Calu3 (cell line): ENCODE measurements around the gene RARG. TPM values are rescaled to one million over a fixed set of nuclear protein-coding genes. Genes with fewer than 3 reads are reported as not detected.

Source experiments
- BruUV-seq: library from RNA; stranded (reverse); fragments of 400-500 nt; replicated peaks from 2 replicates; lab custom pipeline; 2021; lab: Mats Ljungman, UMichigan
- CTCF ChIA-PET: fragments of 300-600 bp; sonication (Branson Sonifier 250); formaldehyde crosslinking; loops from one replicate; lab custom pipeline; 2022; ENCODE audit warnings: antibody characterized with exemption; lab: Charles Lee
- DNase-seq: peaks from one replicate; pipeline ENCODE4 v3.0.0; 2022
- H3K27ac Mint-ChIP-seq: one replicate; pipeline ENCODE4 v1.8.0; 2022; ENCODE audit warnings: mixed read lengths; ENCODE audit not compliant: unreplicated experiment
- H3K27me3 Mint-ChIP-seq: one replicate; pipeline ENCODE4 v1.8.0; 2022; ENCODE audit warnings: mixed read lengths; ENCODE audit not compliant: unreplicated experiment
- H3K36me3 Mint-ChIP-seq: one replicate; pipeline ENCODE4 v1.8.0; 2022; ENCODE audit warnings: mild to moderate bottlenecking, moderate library complexity, mixed read lengths; ENCODE audit not compliant: insufficient read depth, unreplicated experiment
- H3K4me1 Mint-ChIP-seq: one replicate; pipeline ENCODE4 v1.8.0; 2022; ENCODE audit warnings: mild to moderate bottlenecking, low read depth, mixed read lengths; ENCODE audit not compliant: unreplicated experiment
- H3K4me3 Mint-ChIP-seq: one replicate; pipeline ENCODE4 v1.8.0; 2022; ENCODE audit warnings: mild to moderate bottlenecking, low read depth, moderate library complexity, mixed read lengths; ENCODE audit not compliant: unreplicated experiment
- H3K9me3 Mint-ChIP-seq: one replicate; pipeline ENCODE4 v1.8.0; 2022; ENCODE audit warnings: low read depth, mixed read lengths; ENCODE audit not compliant: unreplicated experiment
- CTCF ChIP-seq: fragments of 200-600 bp; IDR thresholded peaks from one replicate; pipeline ENCODE4 v1.8.0; 2022; ENCODE audit warnings: antibody characterized with exemption; ENCODE audit not compliant: unreplicated experiment
- intact Hi-C: fragments of 100-400 bp; cut with micrococcal nuclease; formaldehyde crosslinking; loops from one replicate; pipeline ENCODE4 v1.10.0; 2022; ENCODE audit not compliant: unreplicated experiment
- total RNA-seq: library from RNA; stranded (reverse); gene quantifications from 2 replicates; pipeline ENCODE4 v1.2.3, GENCODE V29; 2022

The RARG gene
- total RNA-seq, 1 experiment from 2014 or later: 36.7 TPM

GRCh38 chr12:53171725-53172329, 60.2 kb downstream of the RARG start:
- H3K9me3 Mint-ChIP-seq: no peaks in the 10 kb centered on the region
- no peak overlapping the region for H3K27ac Mint-ChIP-seq
- CTCF ChIA-PET: no interaction called here
- peaks cover 8% of the 10 kb centered on the region for H3K4me1 Mint-ChIP-seq
- H3K27me3 Mint-ChIP-seq: no peaks in the 10 kb centered on the region
- no TSS peak for BruUV-seq
- no peak overlapping the region for H3K4me3 Mint-ChIP-seq
- no peak for DNase-seq
- intact Hi-C loops: no loop called here
- TF ChIP-seq CTCF: no peak
- no peaks in the 10 kb centered on the region for H3K36me3 Mint-ChIP-seq

GRCh38 chr12:53170876-53171724, 60.9 kb downstream of the RARG start:
- intact Hi-C loops: no loop called here
- Mint-ChIP-seq H3K9me3 (no peaks in the 10 kb centered on the region), H3K27me3 (no peaks in the 10 kb centered on the region)

GRCh38 chr12:53170215-53170614, 61.8 kb downstream of the RARG start:
- Mint-ChIP-seq H3K27ac (no peak overlapping the region), H3K4me1 (peaks cover 6% of the 10 kb centered on the region), H3K27me3 (no peaks in the 10 kb centered on the region)

More at GRCh38 chr12:53170876-53171724, 60.9 kb downstream of the RARG start:
- no peak for DNase-seq
- Mint-ChIP-seq H3K27ac (no peak overlapping the region), H3K36me3 (no peaks in the 10 kb centered on the region), H3K4me1 (peaks cover 8% of the 10 kb centered on the region), H3K4me3 (no peak overlapping the region)
- BruUV-seq: no TSS peak
- CTCF ChIA-PET: no interaction called here
- no peak for TF ChIP-seq CTCF

GRCh38 chr12:53169644-53170043, 62.4 kb downstream of the RARG start:
- no peaks in the 10 kb centered on the region for H3K9me3 Mint-ChIP-seq
- no peaks in the 10 kb centered on the region for H3K27me3 Mint-ChIP-seq
- BruUV-seq: no TSS peak
- TF ChIP-seq CTCF: no peak
- H3K27ac Mint-ChIP-seq: no peak overlapping the region
- no peaks in the 10 kb centered on the region for H3K4me1 Mint-ChIP-seq
- H3K36me3 Mint-ChIP-seq: no peaks in the 10 kb centered on the region
- DNase-seq: no peak
- H3K4me3 Mint-ChIP-seq: no peak overlapping the region
- CTCF ChIA-PET: no interaction called here
- intact Hi-C loops: no loop called here

More at GRCh38 chr12:53170215-53170614, 61.8 kb downstream of the RARG start:
- intact Hi-C loops: no loop called here
- Mint-ChIP-seq H3K36me3 (no peaks in the 10 kb centered on the region), H3K4me3 (no peak overlapping the region), H3K9me3 (no peaks in the 10 kb centered on the region)
- CTCF ChIA-PET: no interaction called here
- no peak for TF ChIP-seq CTCF
- no TSS peak for BruUV-seq
- no peak for DNase-seq
